GM12878 (cell line): Measurements from ENCODE around the gene PVRIG. TPM values are rescaled to one million over a fixed set of nuclear protein-coding genes. Genes with fewer than 3 reads are reported as not detected.

Source experiments
- ATF7 ChIP-seq: fragments of 450-650 bp; IDR thresholded peaks from 2 replicates; pipeline ENCODE4 v1.6.1; 2016; ENCODE audit warnings: low read depth, mild to moderate bottlenecking
- BHLHE40 ChIP-seq, 2 experiments: fragments of 450-650 bp in 1 of 2; IDR thresholded peaks; 2 replicates each; pipeline ENCODE4 v1.6.1; 2011 to 2017; ENCODE audit warnings: low read depth in 2 of 2, borderline replicate concordance in 1 of 2, improper control_type of control experiment in 1 of 2, low read length in 1 of 2, mild to moderate bottlenecking in 1 of 2
- BRCA1 ChIP-seq: IDR thresholded peaks from 2 replicates; pipeline ENCODE4 v1.6.1; 2011; ENCODE audit warnings: low read depth, low read length, improper control_type of control experiment
- CHD2 ChIP-seq: IDR thresholded peaks from 2 replicates; pipeline ENCODE4 v1.6.1; 2011; ENCODE audit warnings: low read depth, low read length, improper control_type of control experiment, borderline replicate concordance
- CREB1 ChIP-seq: IDR thresholded peaks from 2 replicates; pipeline ENCODE4 v1.6.1; 2012; ENCODE audit warnings: low read depth, mild to moderate bottlenecking, inconsistent platforms
- EED ChIP-seq: sonication (generic); IDR thresholded peaks from 2 replicates; pipeline ENCODE4 v1.6.1; 2016; ENCODE audit warnings: antibody characterized with exemption, low read depth
- EP300 ChIP-seq, 2 experiments: fragments of 150-350 bp in 1 of 2; IDR thresholded peaks; 2 replicates each; pipeline ENCODE4 v1.6.1; 2011 to 2012; ENCODE audit warnings: low read depth in 2 of 2, low read length in 2 of 2, borderline replicate concordance in 1 of 2, improper control_type of control experiment in 1 of 2, inconsistent platforms in 1 of 2; ENCODE audit not compliant: control insufficient read depth in 1 of 2
- MLLT1 ChIP-seq: fragments of 450-650 bp; IDR thresholded peaks from 2 replicates; pipeline ENCODE4 v1.6.1; 2016; ENCODE audit warnings: mild to moderate bottlenecking
- MYB ChIP-seq: fragments of 150-350 bp; IDR thresholded peaks from 2 replicates; pipeline ENCODE4 v1.6.1; 2014; ENCODE audit warnings: mild to moderate bottlenecking, low read depth, low read length, borderline replicate concordance
- NR2C1 ChIP-seq: fragments of 450-650 bp; IDR thresholded peaks from 2 replicates; pipeline ENCODE4 v1.6.1; 2017; ENCODE audit warnings: antibody characterized with exemption, mild to moderate bottlenecking, moderate library complexity
- RAD21 ChIP-seq: IDR thresholded peaks from 2 replicates; pipeline ENCODE4 v1.6.1; 2011; ENCODE audit warnings: mild to moderate bottlenecking, low read depth, low read length, moderate library complexity; ENCODE audit not compliant: insufficient read depth
- RELA ChIP-seq: fragments of 450-650 bp; IDR thresholded peaks from 2 replicates; pipeline ENCODE4 v1.8.0; 2014; ENCODE audit warnings: borderline replicate concordance; ENCODE audit not compliant: partially characterized antibody
- RELB ChIP-seq: fragments of 450-650 bp; IDR thresholded peaks from 2 replicates; pipeline ENCODE4 v1.6.1; 2017; ENCODE audit warnings: low read depth, mild to moderate bottlenecking, moderate library complexity
- SMAD1 ChIP-seq: fragments of 450-650 bp; IDR thresholded peaks from 2 replicates; pipeline ENCODE4 v1.6.1; 2018; ENCODE audit warnings: mild to moderate bottlenecking, low read depth; ENCODE audit not compliant: partially characterized antibody
- SMARCA5 ChIP-seq: fragments of 450-650 bp; IDR thresholded peaks from 2 replicates; pipeline ENCODE4 v1.6.1; 2017; ENCODE audit warnings: mild to moderate bottlenecking
- SMC3 ChIP-seq: IDR thresholded peaks from 2 replicates; pipeline ENCODE4 v1.6.1; 2011; ENCODE audit warnings: low read length, improper control_type of control experiment, borderline replicate concordance
- SRF ChIP-seq, 2 experiments: IDR thresholded peaks; 2 replicates each; pipeline ENCODE4 v1.6.1; 2011; ENCODE audit warnings: low read depth in 2 of 2, low read length in 2 of 2, mild to moderate bottlenecking in 1 of 2, moderate library complexity in 1 of 2
- SUPT20H ChIP-seq: IDR thresholded peaks from 2 replicates; pipeline ENCODE4 v1.6.1; 2011; ENCODE audit warnings: low read depth, mild to moderate bottlenecking, low read length, moderate library complexity, borderline replicate concordance; ENCODE audit not compliant: control insufficient read depth
- TBL1XR1 ChIP-seq: IDR thresholded peaks from 2 replicates; pipeline ENCODE4 v1.6.1; 2012; ENCODE audit warnings: low read depth, low read length, improper control_type of control experiment
- WRNIP1 ChIP-seq: IDR thresholded peaks from 2 replicates; pipeline ENCODE4 v1.6.1; 2011; ENCODE audit warnings: low read depth, low read length, improper control_type of control experiment, borderline replicate concordance
- ZBTB33 ChIP-seq: fragments of 450-650 bp; IDR thresholded peaks from 2 replicates; pipeline ENCODE4 v1.6.1; 2017; ENCODE audit warnings: mild to moderate bottlenecking
- ZNF622 ChIP-seq: fragments of 450-650 bp; IDR thresholded peaks from 2 replicates; pipeline ENCODE4 v1.6.1; 2017; ENCODE audit warnings: mild to moderate bottlenecking, inconsistent platforms
- polyA plus RNA-seq, 11 experiments: library from polyadenylated mRNA; depleted of rRNA in 4 of 11; unstranded in 6 of 11; stranded (reverse) in 5 of 11; fragments of >200 nt; fragmentation: Nextera tagmentation in 4 of 11; fragmentation: Illumina TruSeq in 1 of 11; extraction: Ambion mirVana in 4 of 11; extraction: Trizol in 1 of 11; gene quantifications; 1 replicate in 1 of 11; 2 replicates in 10 of 11; pipeline versions ENCODE4 v1.2.1 to v1.2.3, GENCODE V29; 2011 to 2016; ENCODE audit warnings: inconsistent platforms in 2 of 11, missing spikeins in 2 of 11, low read depth in 1 of 11
- total RNA-seq, 4 experiments: library from RNA; depleted of rRNA in 3 of 4; stranded (reverse); fragments of >200 nt in 3 of 4; fragmentation: Illumina TruSeq in 1 of 4; extraction: Trizol in 1 of 4; gene quantifications; 2 replicates each; pipeline versions ENCODE4 v1.2.1 to v1.2.3, GENCODE V29; 2013 to 2021
- TF ChIP-seq, protein P1 (sequence below): fragments of 450-650 bp; IDR thresholded peaks from 2 replicates; pipeline ENCODE4 v1.6.1; 2016; ENCODE audit warnings: mild to moderate bottlenecking

The PVRIG gene
- total and polyA plus RNA-seq, 10 of the 15 experiments (the other 5 are each of a cell fraction or from before 2014, with no cell fraction given): 1.3 to 44.0 (median 17.9) TPM

DNA sequence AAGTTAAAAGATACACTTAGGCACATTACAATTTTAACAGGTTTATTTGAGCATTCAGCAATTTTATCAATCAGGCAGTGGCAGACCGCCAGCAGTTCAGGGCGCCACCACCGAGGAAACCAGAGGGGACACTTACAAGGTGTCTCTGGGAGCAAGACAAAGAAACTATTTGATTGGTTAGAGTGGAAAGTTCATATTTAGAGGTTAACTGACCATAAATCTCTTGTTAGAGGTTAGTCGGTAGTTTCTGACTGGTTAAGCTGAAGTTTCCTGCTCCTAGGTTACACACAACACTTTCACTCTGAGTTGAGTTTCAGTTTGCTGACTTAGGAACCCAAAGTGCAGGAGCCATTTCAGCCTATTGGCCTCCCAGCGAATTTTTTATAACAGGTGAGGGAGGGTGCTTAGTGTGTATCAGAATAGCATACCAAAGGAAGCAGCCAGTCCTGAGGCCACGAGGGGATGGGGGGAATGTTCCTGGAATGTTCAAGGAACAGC is 10.8 kb upstream of the PVRIG start (continued):
- TF ChIP-seq ATF7: peak; percentile 64
- TF ChIP-seq, protein P1, sequence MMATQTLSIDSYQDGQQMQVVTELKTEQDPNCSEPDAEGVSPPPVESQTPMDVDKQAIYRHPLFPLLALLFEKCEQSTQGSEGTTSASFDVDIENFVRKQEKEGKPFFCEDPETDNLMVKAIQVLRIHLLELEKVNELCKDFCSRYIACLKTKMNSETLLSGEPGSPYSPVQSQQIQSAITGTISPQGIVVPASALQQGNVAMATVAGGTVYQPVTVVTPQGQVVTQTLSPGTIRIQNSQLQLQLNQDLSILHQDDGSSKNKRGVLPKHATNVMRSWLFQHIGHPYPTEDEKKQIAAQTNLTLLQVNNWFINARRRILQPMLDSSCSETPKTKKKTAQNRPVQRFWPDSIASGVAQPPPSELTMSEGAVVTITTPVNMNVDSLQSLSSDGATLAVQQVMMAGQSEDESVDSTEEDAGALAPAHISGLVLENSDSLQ: peak; percentile 73; the same call in 1 of the 2 replicates
- TF ChIP-seq CHD2: no peak
- TF ChIP-seq BRCA1: no peak
- TF ChIP-seq CREB1: no peak; the same call in 1 of the 2 replicates
- no peak for TF ChIP-seq ZNF622
- peak; percentile 27 to 74; a peak in 3 of 4 replicates for TF ChIP-seq EP300 (IDR thresholded peaks at IDR 0.05; ENCODE audit: borderline replicate concordance in 1 of 2, control insufficient read depth in 1 of 2, low read depth in 2 of 2, low read length in 2 of 2)
- TF ChIP-seq SMC3: peak; percentile 20; the same call in 1 of the 2 replicates
- peak; percentile 69; the same call in 1 of the 2 replicates for TF ChIP-seq TBL1XR1
- 0 out of 2 replicates have a peak, but pooled peaks have one; percentile 17 for TF ChIP-seq SMARCA5
- TF ChIP-seq RELB: no peak; the same call in 1 of the 2 replicates
- TF ChIP-seq MLLT1: peak; percentile 70
- TF ChIP-seq RAD21: no peak
- no peak for TF ChIP-seq RELA
- TF ChIP-seq MYB: no peak
- TF ChIP-seq SRF (IDR thresholded peaks at IDR 0.05; ENCODE audit: low read depth in 2 of 2, low read length in 2 of 2): no peak
- TF ChIP-seq NR2C1: peak; percentile 79
- no peak for TF ChIP-seq SUPT20H
- TF ChIP-seq EED: peak; percentile 61; the same call in 1 of the 2 replicates
- no peak for TF ChIP-seq ZBTB33
- TF ChIP-seq WRNIP1: no peak
- TF ChIP-seq BHLHE40 (IDR thresholded peaks at IDR 0.05; ENCODE audit: borderline replicate concordance in 1 of 2, low read depth in 2 of 2, low read length in 1 of 2): peak; percentile 21 to 40; a peak in 2 of 4 replicates
- no peak for TF ChIP-seq SMAD1
